SK-N-SH treated with all-trans-retinoic acid at 6 μM for 48 hours (cell line): ENCODE results near the gene GTPBP1.

Experiments
- ATAC-seq: fragments of 200-7000 bp; cut with Tn5 transposase; 3 replicates; pipeline ENCODE4 v1.9.1; 2020; ENCODE audit warnings: mild to moderate bottlenecking, moderate library complexity
- BACH2 ChIP-seq: fragments of 250-450 bp; sonication (Bioruptor Pico); IDR thresholded peaks from 2 replicates; pipeline ENCODE4 v1.9.0; 2021; ENCODE audit warnings: mild to moderate bottlenecking, borderline replicate concordance
- CSDC2 ChIP-seq: fragments of 250-450 bp; sonication (Bioruptor Pico); IDR thresholded peaks from 2 replicates; pipeline ENCODE4 v1.5.0; 2020; ENCODE audit warnings: mild to moderate bottlenecking, moderate library complexity
- ESRRG ChIP-seq: fragments of 250-450 bp; sonication (Bioruptor Pico); IDR thresholded peaks from 2 replicates; pipeline ENCODE4 v1.6.1; 2021; ENCODE audit warnings: mild to moderate bottlenecking
- GLIS3 ChIP-seq: fragments of 250-450 bp; sonication (Bioruptor Pico); IDR thresholded peaks from 2 replicates; pipeline ENCODE4 v1.5.0; 2020; ENCODE audit warnings: mild to moderate bottlenecking, moderate library complexity
- OSR1 ChIP-seq: fragments of 250-450 bp; sonication (Bioruptor Pico); IDR thresholded peaks from 2 replicates; pipeline ENCODE4 v1.8.0; 2022; ENCODE audit warnings: moderate library complexity, mild to moderate bottlenecking, inconsistent platforms
- RARB ChIP-seq: fragments of 250-450 bp; sonication (Bioruptor Pico); IDR thresholded peaks from 2 replicates; pipeline ENCODE4 v1.8.0; 2021; ENCODE audit warnings: mild to moderate bottlenecking, moderate library complexity
- SNAI2 ChIP-seq: fragments of 250-450 bp; sonication (Bioruptor Pico); IDR thresholded peaks from 2 replicates; pipeline ENCODE4 v1.5.0; 2020; ENCODE audit warnings: mild to moderate bottlenecking, moderate library complexity
- TCF4 ChIP-seq: fragments of 250-450 bp; sonication (Bioruptor Pico); IDR thresholded peaks from 2 replicates; pipeline ENCODE4 v1.8.0; 2021; ENCODE audit warnings: mild to moderate bottlenecking, moderate library complexity, borderline replicate concordance
- TOX ChIP-seq: fragments of 250-450 bp; sonication (Bioruptor Pico); IDR thresholded peaks from 2 replicates; pipeline ENCODE4 v1.8.0; 2021; ENCODE audit warnings: mild to moderate bottlenecking, moderate library complexity, borderline replicate concordance
- ZC3H10 ChIP-seq: fragments of 250-450 bp; sonication (Bioruptor Pico); IDR thresholded peaks from 2 replicates; pipeline ENCODE4 v1.5.1; 2021; ENCODE audit warnings: mild to moderate bottlenecking, moderate library complexity
- ZFP3 ChIP-seq: fragments of 250-450 bp; sonication (Bioruptor Pico); IDR thresholded peaks from 2 replicates; pipeline ENCODE4 v1.5.0; 2020; ENCODE audit warnings: mild to moderate bottlenecking, moderate library complexity
- ZFP30 ChIP-seq: fragments of 450-650 bp; formaldehyde crosslinking; IDR thresholded peaks from 2 replicates; pipeline ENCODE4 v1.5.0; 2022; ENCODE audit warnings: mild to moderate bottlenecking, moderate library complexity
- TF ChIP-seq, protein P1 (sequence below): fragments of 250-450 bp; sonication (Bioruptor Pico); IDR thresholded peaks from 2 replicates; pipeline ENCODE4 v1.5.1; 2020; ENCODE audit warnings: low read depth, mild to moderate bottlenecking, moderate library complexity
- TF ChIP-seq, protein P2 (sequence below): fragments of 250-450 bp; sonication (Bioruptor Pico); IDR thresholded peaks from 2 replicates; pipeline ENCODE4 v1.8.0; 2020; ENCODE audit warnings: mild to moderate bottlenecking, moderate library complexity, borderline replicate concordance
- TF ChIP-seq, protein P3 (sequence below): fragments of 250-450 bp; sonication (Bioruptor Pico); IDR thresholded peaks from 2 replicates; pipeline ENCODE4 v1.5.0; 2020; ENCODE audit warnings: mild to moderate bottlenecking, moderate library complexity
- TF ChIP-seq, protein P4 (sequence below): fragments of 250-450 bp; sonication (Bioruptor Pico); IDR thresholded peaks from 2 replicates; pipeline ENCODE4 v1.8.0; 2021; ENCODE audit warnings: low read depth, mild to moderate bottlenecking, moderate library complexity, borderline replicate concordance
- TF ChIP-seq, protein P5 (sequence below): fragments of 250-450 bp; sonication (Bioruptor Pico); IDR thresholded peaks from 2 replicates; pipeline ENCODE4 v1.5.1; 2021; ENCODE audit warnings: mild to moderate bottlenecking, moderate library complexity

The GTPBP1 gene

DNA sequence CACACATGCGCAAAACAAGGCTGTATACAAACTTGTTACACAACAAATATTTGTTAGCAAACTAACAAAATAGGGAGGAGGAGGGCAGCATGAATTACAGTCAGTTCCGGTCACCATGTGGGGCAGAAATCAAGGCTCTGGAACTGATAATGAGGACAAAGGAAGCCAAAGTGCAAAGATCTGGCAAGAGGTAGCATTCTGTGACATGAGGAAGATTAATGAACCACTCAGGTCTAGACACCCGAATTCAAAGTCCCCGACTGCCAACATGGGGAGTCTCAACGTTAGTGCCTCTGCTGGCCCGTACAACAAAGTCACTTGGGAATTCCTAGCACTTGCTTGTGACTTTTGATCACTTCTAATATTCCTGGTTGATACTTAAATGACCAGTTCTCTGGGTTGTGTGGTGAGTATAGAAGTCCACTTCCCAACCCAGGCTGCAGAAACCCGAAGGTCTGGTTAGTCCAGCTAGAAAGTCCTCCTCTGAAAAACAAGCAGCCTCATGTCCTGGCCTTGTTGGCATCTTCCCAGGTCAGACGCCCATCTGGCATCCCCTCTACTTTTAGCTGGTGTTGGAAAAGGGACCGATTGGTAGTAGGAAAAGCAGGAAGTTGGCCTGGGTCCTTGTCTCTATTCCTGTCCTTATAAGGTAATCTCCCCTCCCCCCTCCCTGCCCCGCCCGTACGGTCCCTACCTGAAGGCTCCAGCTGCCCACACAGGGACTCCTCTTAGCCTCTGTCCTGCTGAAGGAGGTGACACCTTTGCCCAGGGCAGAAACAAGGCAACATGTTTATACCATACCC, 48.4 kb downstream of the GTPBP1 start:
- TF ChIP-seq, protein P1, sequence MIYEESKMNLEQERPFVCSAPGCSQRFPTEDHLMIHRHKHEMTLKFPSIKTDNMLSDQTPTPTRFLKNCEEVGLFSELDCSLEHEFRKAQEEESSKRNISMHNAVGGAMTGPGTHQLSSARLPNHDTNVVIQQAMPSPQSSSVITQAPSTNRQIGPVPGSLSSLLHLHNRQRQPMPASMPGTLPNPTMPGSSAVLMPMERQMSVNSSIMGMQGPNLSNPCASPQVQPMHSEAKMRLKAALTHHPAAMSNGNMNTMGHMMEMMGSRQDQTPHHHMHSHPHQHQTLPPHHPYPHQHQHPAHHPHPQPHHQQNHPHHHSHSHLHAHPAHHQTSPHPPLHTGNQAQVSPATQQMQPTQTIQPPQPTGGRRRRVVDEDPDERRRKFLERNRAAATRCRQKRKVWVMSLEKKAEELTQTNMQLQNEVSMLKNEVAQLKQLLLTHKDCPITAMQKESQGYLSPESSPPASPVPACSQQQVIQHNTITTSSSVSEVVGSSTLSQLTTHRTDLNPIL, result no peak
- TF ChIP-seq TOX (CRISPR knock-in tag), result no peak
- no peak for TF ChIP-seq TCF4
- TF ChIP-seq, protein P2, sequence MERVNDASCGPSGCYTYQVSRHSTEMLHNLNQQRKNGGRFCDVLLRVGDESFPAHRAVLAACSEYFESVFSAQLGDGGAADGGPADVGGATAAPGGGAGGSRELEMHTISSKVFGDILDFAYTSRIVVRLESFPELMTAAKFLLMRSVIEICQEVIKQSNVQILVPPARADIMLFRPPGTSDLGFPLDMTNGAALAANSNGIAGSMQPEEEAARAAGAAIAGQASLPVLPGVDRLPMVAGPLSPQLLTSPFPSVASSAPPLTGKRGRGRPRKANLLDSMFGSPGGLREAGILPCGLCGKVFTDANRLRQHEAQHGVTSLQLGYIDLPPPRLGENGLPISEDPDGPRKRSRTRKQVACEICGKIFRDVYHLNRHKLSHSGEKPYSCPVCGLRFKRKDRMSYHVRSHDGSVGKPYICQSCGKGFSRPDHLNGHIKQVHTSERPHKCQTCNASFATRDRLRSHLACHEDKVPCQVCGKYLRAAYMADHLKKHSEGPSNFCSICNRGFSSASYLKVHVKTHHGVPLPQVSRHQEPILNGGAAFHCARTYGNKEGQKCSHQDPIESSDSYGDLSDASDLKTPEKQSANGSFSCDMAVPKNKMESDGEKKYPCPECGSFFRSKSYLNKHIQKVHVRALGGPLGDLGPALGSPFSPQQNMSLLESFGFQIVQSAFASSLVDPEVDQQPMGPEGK (CRISPR knock-in tag), result no peak
- TF ChIP-seq ZFP3 (CRISPR knock-in tag), result peak; percentile 78
- TF ChIP-seq ZFP30 (CRISPR knock-in tag), result no peak
- ATAC-seq, result no peak

DNA sequence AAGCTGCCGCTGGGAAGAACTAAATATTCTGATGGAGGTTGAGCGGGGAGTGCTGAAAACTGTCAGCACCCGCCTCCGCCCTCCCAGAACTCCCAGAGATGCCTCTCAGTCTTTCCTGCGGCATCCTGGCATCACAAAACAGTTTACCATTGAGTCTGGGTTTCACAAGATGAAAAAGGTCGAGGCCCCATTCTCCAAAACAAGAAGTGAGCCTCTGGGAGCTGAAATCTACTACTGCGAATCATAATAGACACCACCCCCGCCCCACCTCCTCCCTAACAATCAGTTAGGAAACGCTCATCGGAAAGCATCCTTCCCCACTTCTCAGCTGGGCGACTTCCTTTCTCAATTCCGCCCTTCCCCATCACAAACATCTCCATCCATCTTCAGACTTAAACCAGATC, 49.0 kb downstream of the GTPBP1 start:
- no peak for TF ChIP-seq SNAI2 (CRISPR knock-in tag)
- no peak for TF ChIP-seq ZFP30 (CRISPR knock-in tag)
- TF ChIP-seq, protein P3, sequence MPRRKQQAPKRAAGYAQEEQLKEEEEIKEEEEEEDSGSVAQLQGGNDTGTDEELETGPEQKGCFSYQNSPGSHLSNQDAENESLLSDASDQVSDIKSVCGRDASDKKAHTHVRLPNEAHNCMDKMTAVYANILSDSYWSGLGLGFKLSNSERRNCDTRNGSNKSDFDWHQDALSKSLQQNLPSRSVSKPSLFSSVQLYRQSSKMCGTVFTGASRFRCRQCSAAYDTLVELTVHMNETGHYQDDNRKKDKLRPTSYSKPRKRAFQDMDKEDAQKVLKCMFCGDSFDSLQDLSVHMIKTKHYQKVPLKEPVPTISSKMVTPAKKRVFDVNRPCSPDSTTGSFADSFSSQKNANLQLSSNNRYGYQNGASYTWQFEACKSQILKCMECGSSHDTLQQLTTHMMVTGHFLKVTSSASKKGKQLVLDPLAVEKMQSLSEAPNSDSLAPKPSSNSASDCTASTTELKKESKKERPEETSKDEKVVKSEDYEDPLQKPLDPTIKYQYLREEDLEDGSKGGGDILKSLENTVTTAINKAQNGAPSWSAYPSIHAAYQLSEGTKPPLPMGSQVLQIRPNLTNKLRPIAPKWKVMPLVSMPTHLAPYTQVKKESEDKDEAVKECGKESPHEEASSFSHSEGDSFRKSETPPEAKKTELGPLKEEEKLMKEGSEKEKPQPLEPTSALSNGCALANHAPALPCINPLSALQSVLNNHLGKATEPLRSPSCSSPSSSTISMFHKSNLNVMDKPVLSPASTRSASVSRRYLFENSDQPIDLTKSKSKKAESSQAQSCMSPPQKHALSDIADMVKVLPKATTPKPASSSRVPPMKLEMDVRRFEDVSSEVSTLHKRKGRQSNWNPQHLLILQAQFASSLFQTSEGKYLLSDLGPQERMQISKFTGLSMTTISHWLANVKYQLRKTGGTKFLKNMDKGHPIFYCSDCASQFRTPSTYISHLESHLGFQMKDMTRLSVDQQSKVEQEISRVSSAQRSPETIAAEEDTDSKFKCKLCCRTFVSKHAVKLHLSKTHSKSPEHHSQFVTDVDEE (CRISPR knock-in tag), result no peak
- TF ChIP-seq RARB (CRISPR knock-in tag), result no peak
- TF ChIP-seq, protein P2 (CRISPR knock-in tag), result no peak
- TF ChIP-seq, protein P1, result no peak
- TF ChIP-seq CSDC2 (CRISPR knock-in tag), result no peak
- TF ChIP-seq, protein P4, sequence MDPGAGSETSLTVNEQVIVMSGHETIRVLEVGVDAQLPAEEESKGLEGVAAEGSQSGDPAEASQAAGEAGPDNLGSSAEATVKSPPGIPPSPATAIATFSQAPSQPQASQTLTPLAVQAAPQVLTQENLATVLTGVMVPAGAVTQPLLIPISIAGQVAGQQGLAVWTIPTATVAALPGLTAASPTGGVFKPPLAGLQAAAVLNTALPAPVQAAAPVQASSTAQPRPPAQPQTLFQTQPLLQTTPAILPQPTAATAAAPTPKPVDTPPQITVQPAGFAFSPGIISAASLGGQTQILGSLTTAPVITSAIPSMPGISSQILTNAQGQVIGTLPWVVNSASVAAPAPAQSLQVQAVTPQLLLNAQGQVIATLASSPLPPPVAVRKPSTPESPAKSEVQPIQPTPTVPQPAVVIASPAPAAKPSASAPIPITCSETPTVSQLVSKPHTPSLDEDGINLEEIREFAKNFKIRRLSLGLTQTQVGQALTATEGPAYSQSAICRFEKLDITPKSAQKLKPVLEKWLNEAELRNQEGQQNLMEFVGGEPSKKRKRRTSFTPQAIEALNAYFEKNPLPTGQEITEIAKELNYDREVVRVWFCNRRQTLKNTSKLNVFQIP, result no peak
- no peak for TF ChIP-seq ZFP3 (CRISPR knock-in tag)
- no peak for TF ChIP-seq GLIS3 (CRISPR knock-in tag)
- TF ChIP-seq BACH2 (CRISPR knock-in tag), result no peak
- TF ChIP-seq, protein P5, sequence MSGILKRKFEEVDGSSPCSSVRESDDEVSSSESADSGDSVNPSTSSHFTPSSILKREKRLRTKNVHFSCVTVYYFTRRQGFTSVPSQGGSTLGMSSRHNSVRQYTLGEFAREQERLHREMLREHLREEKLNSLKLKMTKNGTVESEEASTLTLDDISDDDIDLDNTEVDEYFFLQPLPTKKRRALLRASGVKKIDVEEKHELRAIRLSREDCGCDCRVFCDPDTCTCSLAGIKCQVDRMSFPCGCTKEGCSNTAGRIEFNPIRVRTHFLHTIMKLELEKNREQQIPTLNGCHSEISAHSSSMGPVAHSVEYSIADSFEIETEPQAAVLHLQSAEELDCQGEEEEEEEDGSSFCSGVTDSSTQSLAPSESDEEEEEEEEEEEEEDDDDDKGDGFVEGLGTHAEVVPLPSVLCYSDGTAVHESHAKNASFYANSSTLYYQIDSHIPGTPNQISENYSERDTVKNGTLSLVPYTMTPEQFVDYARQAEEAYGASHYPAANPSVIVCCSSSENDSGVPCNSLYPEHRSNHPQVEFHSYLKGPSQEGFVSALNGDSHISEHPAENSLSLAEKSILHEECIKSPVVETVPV (CRISPR knock-in tag), result no peak
- no peak for TF ChIP-seq ZC3H10 (CRISPR knock-in tag)
- TF ChIP-seq TCF4, result no peak
- no peak for TF ChIP-seq TOX (CRISPR knock-in tag)
- TF ChIP-seq ESRRG (CRISPR knock-in tag), result no peak
- no peak for TF ChIP-seq OSR1
- no peak; the same call in 2 of the 3 replicates for ATAC-seq
